Naive thymus-derived CD4-positive, alpha-beta T cell (primary cell): ENCODE measurements around the gene ENKD1. TPM values are rescaled to one million over a fixed set of nuclear protein-coding genes. Genes with fewer than 3 reads are reported as not detected.

Experiments
- ATAC-seq: fragments of 150-1000 bp; cut with Tn5 transposase; 2 replicates; pipeline ENCODE4 v1.10.0; 2021; ENCODE audit warnings: mild to moderate bottlenecking, moderate library complexity
- CTCF ChIA-PET: fragments of 350-600 bp; sonication (Branson Sonifier 250); formaldehyde crosslinking; loops from one replicate; lab custom pipeline; 2021; ENCODE audit warnings: antibody characterized with exemption; lab: Charles Lee
- POLR2A ChIA-PET: fragments of 350-600 bp; sonication (Branson Sonifier 250); formaldehyde crosslinking; loops from one replicate; lab custom pipeline; 2021; ENCODE audit warnings: antibody characterized with exemption, inconsistent platforms; lab: Charles Lee
- DNase-seq, 9 donors: peaks; one replicate each; pipeline versions ENCODE4 v3.0.0 to v3.0.0-alpha.2; 2020 to 2022; ENCODE audit warnings: mixed read lengths in 1 of 9
- H3K27ac ChIP-seq: one replicate; pipeline ENCODE4 v1.7.0; 2013; ENCODE audit warnings: mild to moderate bottlenecking, low read depth, low read length, moderate library complexity
- H3K27me3 ChIP-seq, 2 donors: one replicate each; pipeline ENCODE4 v1.7.0; 2013; ENCODE audit warnings: low read length in 2 of 2, mild to moderate bottlenecking in 2 of 2, moderate library complexity in 2 of 2; ENCODE audit not compliant: control insufficient read depth in 2 of 2, insufficient read depth in 2 of 2
- H3K36me3 ChIP-seq, 3 experiments: 1 replicate in 2 of 3; 2 replicates in 1 of 3; pipeline ENCODE4 v1.7.0; 2013; ENCODE audit warnings: low read length in 3 of 3, mild to moderate bottlenecking in 3 of 3, moderate library complexity in 1 of 3; ENCODE audit not compliant: insufficient read depth in 3 of 3, control insufficient read depth in 2 of 3
- H3K4me1 ChIP-seq, 2 donors: one replicate each; pipeline ENCODE4 v1.7.0; 2013; ENCODE audit warnings: low read length in 2 of 2, mild to moderate bottlenecking in 2 of 2, moderate library complexity in 1 of 2; ENCODE audit not compliant: control insufficient read depth in 2 of 2, insufficient read depth in 2 of 2
- H3K4me3 ChIP-seq: 2 replicates; pipeline ENCODE4 v1.7.0; 2013; ENCODE audit warnings: mild to moderate bottlenecking, low read length
- H3K9me3 ChIP-seq, 3 experiments: 1 replicate in 2 of 3; 2 replicates in 1 of 3; pipeline ENCODE4 v1.7.0; 2013; ENCODE audit warnings: low read length in 3 of 3; ENCODE audit not compliant: control insufficient read depth in 2 of 3
- H3K27ac Mint-ChIP-seq, 9 donors: one replicate each; pipeline ENCODE4 v1.8.0; 2020 to 2022; ENCODE audit warnings: mixed read lengths in 9 of 9, mild to moderate bottlenecking in 8 of 9, moderate library complexity in 5 of 9, inconsistent platforms in 2 of 9
- H3K27me3 Mint-ChIP-seq, 5 donors: one replicate each; pipeline ENCODE4 v1.8.0; 2021 to 2022; ENCODE audit warnings: mixed read lengths in 5 of 5, mild to moderate bottlenecking in 1 of 5
- H3K36me3 Mint-ChIP-seq, 5 donors: one replicate each; pipeline ENCODE4 v1.8.0; 2020 to 2022; ENCODE audit warnings: mixed read lengths in 5 of 5, mild to moderate bottlenecking in 3 of 5, inconsistent platforms in 1 of 5
- H3K4me1 Mint-ChIP-seq, 7 donors: one replicate each; pipeline ENCODE4 v1.8.0; 2020 to 2022; ENCODE audit warnings: mixed read lengths in 7 of 7, mild to moderate bottlenecking in 3 of 7, inconsistent platforms in 1 of 7
- H3K4me3 Mint-ChIP-seq, 10 donors: one replicate each; pipeline ENCODE4 v1.8.0; 2020 to 2022; ENCODE audit warnings: mild to moderate bottlenecking in 10 of 10, mixed read lengths in 10 of 10, moderate library complexity in 6 of 10, inconsistent platforms in 2 of 10
- H3K9me3 Mint-ChIP-seq, 11 donors: one replicate each; pipeline ENCODE4 v1.8.0; 2020 to 2022; ENCODE audit warnings: mixed read lengths in 11 of 11, mild to moderate bottlenecking in 4 of 11, inconsistent platforms in 1 of 11, moderate library complexity in 1 of 11
- intact Hi-C, 2 donors: fragments of 100-400 bp; cut with micrococcal nuclease; formaldehyde crosslinking; loops; one replicate each; pipeline ENCODE4 v1.15.1; 2023
- polyA plus RNA-seq, 2 donors: library from polyadenylated mRNA; unstranded; fragments of 300-500 nt; fragmentation: Illumina TruSeq; gene quantifications; one replicate each; pipeline ENCODE4 v1.2.3, GENCODE V29; 2021
- total RNA-seq, 6 experiments: library from RNA in 5 of 6; stranded (reverse) in 5 of 6; gene quantifications; 1 replicate in 5 of 6; 2 replicates in 1 of 6; pipeline ENCODE4 v1.2.3 and lab custom pipeline; 2021 to 2026

The ENKD1 gene
- total and polyA plus RNA-seq, 7 experiments from 2014 or later: 1.1 to 8.3 (median 5.8) TPM

DNA sequence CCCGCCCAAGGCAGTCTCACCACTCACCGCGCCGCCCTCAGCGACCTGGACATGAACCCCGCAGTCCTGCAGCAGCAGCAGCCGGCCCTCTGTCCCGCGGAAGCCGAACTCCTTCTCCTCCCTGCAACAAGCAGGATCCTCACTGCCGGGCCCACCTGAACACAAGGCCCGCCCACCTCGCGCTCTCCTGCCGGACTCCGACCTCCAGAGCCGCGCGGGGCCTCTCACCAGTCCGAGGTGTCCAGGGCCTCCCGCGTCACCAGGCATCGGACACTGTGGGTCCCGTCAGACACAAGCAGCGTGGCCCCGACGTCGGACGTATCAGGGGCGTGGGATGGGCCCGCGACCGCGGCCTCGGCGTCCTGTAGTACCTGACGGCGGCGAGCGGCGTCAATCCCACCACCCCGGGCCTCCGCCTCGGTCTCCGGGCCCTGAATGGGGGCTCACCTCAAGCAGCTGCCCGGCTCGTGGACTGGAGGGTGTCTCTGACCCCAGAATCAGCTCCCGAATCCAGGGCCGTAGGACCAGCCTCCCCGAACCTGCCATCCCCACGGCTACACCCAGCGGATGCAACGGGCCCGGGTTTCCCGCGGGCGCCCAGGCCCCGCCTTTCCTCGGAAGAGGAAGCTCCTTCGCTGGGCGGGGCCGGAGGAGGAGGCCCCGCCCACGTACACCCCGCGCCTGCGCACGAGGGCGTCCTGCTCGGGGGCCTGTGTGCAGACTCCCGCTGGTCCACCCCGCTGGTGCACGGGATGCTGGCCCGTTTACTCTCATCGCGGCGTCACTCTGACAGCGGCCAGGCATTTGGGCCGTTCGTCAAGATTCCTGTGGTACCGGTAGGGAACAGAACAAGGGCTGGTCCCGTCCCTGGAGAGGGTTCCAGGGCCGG, 6.6 kb downstream of the ENKD1 start, which contains the start of gene ACD:
TSS of gene ACD (minus strand) at position 586 of the 889 bp plus-strand sequence. CDS start at position 546, 40 bp downstream.
- Histone ChIP-seq H3K27me3 (no peaks in the 10 kb centered on the region), H3K36me3 (peaks cover 0 to 43% (median 0%) of the 10 kb centered on the region in 3 experiments), H3K27ac (peak within 1 kb of the TSS; percentile 97), H3K4me3 (peak within 1 kb of the TSS; percentile 99), H3K4me1 (peaks cover 11 to 17% of the 10 kb centered on the region in 2 donors), H3K9me3 (no peaks in the 10 kb centered on the region)
- peak within 1 kb of the TSS; percentile 90 to 97 (median 94) for H3K4me3 Mint-ChIP-seq
- peak within 1 kb of the TSS; percentile 84 to 98 (median 97) for H3K27ac Mint-ChIP-seq
- peaks cover 0 to 3% (median 0%) of the 10 kb centered on the region in 11 donors for H3K9me3 Mint-ChIP-seq
- H3K4me1 Mint-ChIP-seq: peaks cover 17 to 37% (median 20%) of the 10 kb centered on the region in 7 donors
- no peaks in the 10 kb centered on the region for H3K27me3 Mint-ChIP-seq
- DNase-seq: peak; percentile 87 to 99 (median 94)
- peaks cover 0 to 7% (median 6%) of the 10 kb centered on the region in 5 donors for H3K36me3 Mint-ChIP-seq
- intact Hi-C loops: loop anchor here (1.0 to 10.0 kb wide), 20 partner anchors 8 to 575 kb away; partner anchors contain the start of genes ATP6V0D1 (in 2 of the 2), CARMIL2 (in 2 of the 2), CTCF (in 2 of the 2) and PSKH1 (in 2 of the 2)
- POLR2A ChIA-PET: interaction anchor here (0.6 to 6.6 kb wide), 19 partner anchors 8 to 187 kb away, joined by 3 to 84 read pairs (median 5); partner anchors contain the start of genes ATP6V0D1, CARMIL2, CTCF and GFOD2
- CTCF ChIA-PET: interaction anchor here (0.5 to 3.1 kb wide), 11 partner anchors 8 to 167 kb away, joined by 3 to 19 read pairs (median 6); partner anchors contain the start of genes CARMIL2 and CTCF
- ATAC-seq: peak; percentile 86

DNA sequence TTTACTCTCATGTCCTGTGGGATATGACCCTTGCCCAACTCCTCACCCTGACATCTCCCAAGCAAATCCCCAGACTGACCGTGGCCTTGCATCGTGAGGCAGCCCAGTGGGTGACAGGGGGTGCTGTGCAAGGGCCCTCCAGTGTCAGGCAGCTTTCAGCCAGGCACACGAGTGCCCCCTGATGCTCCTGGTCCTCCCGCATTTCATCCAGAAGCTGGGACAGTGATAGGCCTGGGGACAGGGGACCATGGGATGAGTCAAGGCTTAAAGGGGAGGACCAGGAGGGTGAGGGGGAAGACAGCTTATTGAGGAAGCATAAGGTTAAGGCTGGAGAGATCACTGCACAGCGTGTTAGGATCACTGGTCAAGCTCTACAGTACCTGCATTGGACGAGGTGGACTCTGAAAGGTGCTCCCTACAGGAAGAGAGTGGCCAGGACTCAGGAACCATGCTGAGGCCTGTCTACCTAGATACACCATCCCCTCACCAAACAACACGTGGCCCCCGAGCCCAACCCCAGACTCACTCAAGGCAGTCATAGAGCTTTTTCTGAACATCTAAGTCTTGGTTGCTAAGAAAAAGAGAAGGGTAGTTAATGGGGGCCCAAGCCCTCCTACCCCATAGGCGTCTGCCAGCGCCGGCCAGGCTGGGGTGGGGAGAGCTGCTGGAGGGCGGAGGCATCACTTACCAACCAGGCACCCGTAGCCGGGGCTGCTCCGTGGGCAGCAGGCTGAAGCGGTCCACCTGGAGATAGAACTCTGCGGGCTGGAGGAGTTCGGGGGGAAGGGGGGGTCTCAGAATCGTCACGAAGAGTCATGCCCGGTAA, 7.5 kb downstream of the ENKD1 start:
- Mint-ChIP-seq H3K27me3 (no peaks in the 10 kb centered on the region), H3K36me3 (peaks cover 0 to 9% (median 6%) of the 10 kb centered on the region in 5 donors), H3K4me1 (peaks cover 13 to 29% (median 17%) of the 10 kb centered on the region in 7 donors), H3K4me3 (peak overlapping the region; percentile 90 to 97 (median 94)), H3K27ac (peak overlapping the region; percentile 38 to 98 (median 78)), H3K9me3 (peaks cover 0 to 3% (median 0%) of the 10 kb centered on the region in 11 donors)
- ChIA-PET CTCF (interaction anchor here (0.6 to 3.1 kb wide), 7 partner anchors 9 to 156 kb away, joined by 3 to 19 read pairs (median 3); no protein-coding TSS in a partner anchor), POLR2A (interaction anchor here (0.8 to 6.6 kb wide), 11 partner anchors 9 to 178 kb away, joined by 3 to 84 read pairs (median 4); partner anchors contain the start of genes ATP6V0D1, CARMIL2 and CTCF)
- no peaks in the 10 kb centered on the region for H3K27me3 ChIP-seq
- H3K36me3 ChIP-seq: peaks cover 0 to 52% (median 4%) of the 10 kb centered on the region in 3 experiments
- H3K4me3 ChIP-seq: peak overlapping the region; percentile 99
- ATAC-seq (no peak), DNase-seq (no peak)
- H3K4me1 ChIP-seq: peaks cover 11 to 17% of the 10 kb centered on the region in 2 donors
- no peaks in the 10 kb centered on the region for H3K9me3 ChIP-seq
- peak overlapping the region; percentile 97 for H3K27ac ChIP-seq
- intact Hi-C loops: no loop called here

DNA sequence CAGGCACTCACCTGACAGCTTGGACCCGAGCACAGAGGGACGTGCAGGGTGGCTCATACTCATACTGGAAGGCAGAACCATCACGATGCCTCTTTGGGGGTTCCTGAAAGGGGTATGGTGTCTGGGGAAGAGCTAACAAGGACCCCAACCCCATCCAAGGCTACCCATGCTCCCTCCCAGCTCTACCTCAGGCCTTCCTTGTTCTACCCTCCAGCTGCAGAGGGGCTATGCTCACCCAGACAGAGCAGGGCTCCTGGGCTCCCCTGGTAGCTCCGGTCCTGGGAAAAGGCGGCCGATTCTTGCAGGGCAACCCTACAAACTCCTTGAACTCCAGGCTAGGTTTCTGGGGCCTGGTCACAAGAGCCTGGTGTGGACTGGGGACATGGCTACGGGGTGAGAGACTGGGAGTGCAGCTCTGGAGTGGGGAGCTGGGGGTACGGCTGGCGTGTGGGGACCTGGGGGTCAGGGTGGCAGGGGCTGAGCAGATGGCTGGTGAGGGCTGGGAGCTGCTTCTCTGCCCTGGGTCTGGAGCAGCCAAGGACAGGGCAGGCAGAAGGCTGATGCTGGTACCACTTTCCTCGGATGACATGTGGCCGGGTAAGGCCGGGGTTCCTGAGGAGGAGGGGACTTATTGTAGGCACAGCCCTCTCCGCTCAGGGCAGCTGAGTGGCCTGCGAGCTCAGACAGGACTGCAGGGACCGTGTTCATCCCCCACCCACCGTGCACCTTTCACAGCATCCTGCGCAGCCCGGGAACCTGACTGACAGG, 8.6 kb downstream of the ENKD1 start:
- intact Hi-C loops: no loop called here
- DNase-seq: no peak
- Mint-ChIP-seq H3K27me3 (no peaks in the 10 kb centered on the region), H3K9me3 (peaks cover 0 to 3% (median 0%) of the 10 kb centered on the region in 11 donors), H3K36me3 (peaks cover 0 to 9% (median 6%) of the 10 kb centered on the region in 5 donors), H3K27ac (peak overlapping the region in 3 of 9 donors; percentile 38 to 98 (median 65)), H3K4me3 (peak overlapping the region in 8 of 10 donors; percentile 18 to 97 (median 92)), H3K4me1 (peaks cover 12 to 28% (median 17%) of the 10 kb centered on the region in 7 donors)
- Histone ChIP-seq H3K4me1 (peaks cover 11 to 17% of the 10 kb centered on the region in 2 donors), H3K36me3 (peaks cover 0 to 60% (median 4%) of the 10 kb centered on the region in 3 experiments), H3K4me3 (no peak overlapping the region), H3K9me3 (no peaks in the 10 kb centered on the region), H3K27me3 (no peaks in the 10 kb centered on the region), H3K27ac (no peak overlapping the region)
- POLR2A ChIA-PET: interaction anchor here (0.9 to 6.6 kb wide), 6 partner anchors 12 to 137 kb away, joined by 3 to 84 read pairs (median 6); partner anchors contain the start of genes CARMIL2 and CTCF
- no peak for ATAC-seq
- CTCF ChIA-PET: interaction anchor here (0.8 to 3.1 kb wide), 7 partner anchors 10 to 141 kb away, joined by 3 to 19 read pairs (median 4); partner anchors contain the start of gene CARMIL2

DNA sequence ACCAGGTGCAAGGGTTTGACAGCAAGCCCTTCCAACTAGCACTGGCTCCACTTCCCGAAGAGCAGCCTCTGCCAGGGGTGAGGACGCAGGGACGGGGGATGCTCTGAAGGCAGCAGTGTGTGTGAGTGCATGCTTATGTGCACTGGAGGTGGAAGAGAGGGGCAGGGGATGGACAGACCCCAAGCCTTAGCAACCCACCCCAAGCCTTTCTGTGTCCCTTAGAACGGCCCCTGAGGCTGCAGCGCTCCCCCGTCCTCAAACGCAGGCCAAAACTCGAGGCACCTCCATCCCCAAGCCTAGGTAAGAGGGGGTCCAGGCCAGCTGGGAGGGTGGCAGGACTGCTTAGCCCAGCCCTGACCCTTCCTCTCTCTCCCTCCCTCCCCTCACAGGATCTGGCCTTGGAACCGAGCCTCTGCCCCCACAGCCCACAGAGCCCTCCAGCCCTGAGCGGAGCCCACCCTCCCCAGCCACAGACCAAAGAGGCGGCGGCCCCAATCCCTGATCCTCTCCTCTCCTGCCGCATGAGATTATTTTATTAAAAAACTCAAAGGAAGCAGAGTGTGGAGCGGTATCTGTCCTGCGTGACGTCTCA, 9.4 kb downstream of the ENKD1 start:
- H3K27ac Mint-ChIP-seq: peak overlapping the region in 1 of 9 donors; percentile 4
- H3K9me3 ChIP-seq: no peaks in the 10 kb centered on the region
- peak overlapping the region in 2 of 10 donors; percentile 32 to 90 for H3K4me3 Mint-ChIP-seq
- peaks cover 12 to 28% (median 17%) of the 10 kb centered on the region in 7 donors for H3K4me1 Mint-ChIP-seq
- ChIA-PET CTCF (interaction anchor here (2.5 to 3.1 kb wide), 2 partner anchors 11 to 110 kb away, joined by 7 to 19 read pairs; no protein-coding TSS in a partner anchor), POLR2A (interaction anchor here (1.1 to 6.6 kb wide), 2 partner anchors 11 to 94 kb away, joined by 3 to 84 read pairs; partner anchors contain the start of gene CARMIL2)
- ATAC-seq (no peak), DNase-seq (no peak)
- H3K36me3 Mint-ChIP-seq: peaks cover 0 to 11% (median 8%) of the 10 kb centered on the region in 5 donors
- peaks cover 0 to 64% (median 6%) of the 10 kb centered on the region in 3 experiments for H3K36me3 ChIP-seq
- H3K4me1 ChIP-seq: peaks cover 11 to 17% of the 10 kb centered on the region in 2 donors
- intact Hi-C loops: no loop called here
- H3K4me3 ChIP-seq: no peak overlapping the region
- H3K9me3 Mint-ChIP-seq: peaks cover 0 to 3% (median 0%) of the 10 kb centered on the region in 11 donors
- H3K27me3 Mint-ChIP-seq: no peaks in the 10 kb centered on the region
- no peaks in the 10 kb centered on the region for H3K27me3 ChIP-seq
- no peak overlapping the region for H3K27ac ChIP-seq

DNA sequence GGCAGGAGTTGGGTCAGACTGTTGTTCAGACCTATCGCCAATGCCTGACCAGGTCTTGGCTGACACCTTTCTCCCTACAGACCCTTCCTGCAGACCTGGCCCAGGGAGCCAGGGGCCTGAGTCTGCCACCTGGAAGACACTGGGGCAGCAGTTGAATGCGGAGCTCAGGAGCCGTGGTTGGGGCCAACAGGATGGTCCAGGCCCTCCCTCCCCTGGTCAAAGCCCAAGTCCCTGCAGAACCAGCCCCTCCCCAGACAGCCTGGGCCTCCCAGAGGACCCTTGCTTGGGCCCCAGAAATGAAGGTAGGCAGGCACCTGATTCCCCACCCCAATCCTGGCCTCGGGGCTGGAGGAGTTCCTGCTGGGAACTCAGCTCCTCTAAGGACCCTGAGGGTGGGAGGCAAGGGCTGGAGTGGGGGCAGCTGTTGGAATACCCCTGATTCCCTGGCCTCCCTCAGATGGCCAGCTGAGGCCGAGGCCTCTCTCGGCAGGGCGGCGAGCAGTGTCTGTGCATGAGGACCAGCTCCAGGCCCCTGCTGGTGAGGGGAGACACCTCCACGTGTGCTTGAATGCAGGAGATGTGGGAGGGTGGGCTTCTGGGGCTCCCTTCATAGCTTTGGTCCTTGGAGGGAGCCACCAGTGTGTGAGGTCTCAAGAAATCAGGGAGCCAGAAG, 10.1 kb downstream of the ENKD1 start:
- DNase-seq: no peak
- peaks cover 0 to 70% (median 12%) of the 10 kb centered on the region in 3 experiments for H3K36me3 ChIP-seq

More for the DNA sequence above, 10.1 kb downstream of the ENKD1 start:
- Histone ChIP-seq H3K9me3 (no peaks in the 10 kb centered on the region), H3K4me1 (peaks cover 10 to 13% of the 10 kb centered on the region in 2 donors), H3K4me3 (no peak overlapping the region), H3K27me3 (no peaks in the 10 kb centered on the region), H3K27ac (no peak overlapping the region)
- ChIA-PET CTCF (no interaction called here), POLR2A (interaction anchor here (1.1 to 6.6 kb wide), 2 partner anchors 10 to 93 kb away, joined by 3 to 84 read pairs; partner anchors contain the start of gene CARMIL2)
- intact Hi-C loops: no loop called here
- Mint-ChIP-seq H3K9me3 (peaks cover 0 to 3% (median 0%) of the 10 kb centered on the region in 11 donors), H3K4me1 (peaks cover 11 to 29% (median 18%) of the 10 kb centered on the region in 7 donors), H3K36me3 (peaks cover 0 to 14% (median 11%) of the 10 kb centered on the region in 5 donors), H3K27me3 (no peaks in the 10 kb centered on the region), H3K27ac (peak overlapping the region in 2 of 9 donors; percentile 4 to 59), H3K4me3 (peak overlapping the region in 1 of 10 donors; percentile 32)
- no peak for ATAC-seq
